ENCODE data around the gene KCTD16. TPM values are rescaled to one million over a fixed set of nuclear protein-coding genes. Genes with fewer than 3 reads are reported as not detected.
A peak's percentile ranks its signal among the peaks of the same experiment; 100 is the strongest.

The KCTD16 gene
- total RNA-seq, 1 experiment from 2014 or later = 0.29 TPM

DNA sequence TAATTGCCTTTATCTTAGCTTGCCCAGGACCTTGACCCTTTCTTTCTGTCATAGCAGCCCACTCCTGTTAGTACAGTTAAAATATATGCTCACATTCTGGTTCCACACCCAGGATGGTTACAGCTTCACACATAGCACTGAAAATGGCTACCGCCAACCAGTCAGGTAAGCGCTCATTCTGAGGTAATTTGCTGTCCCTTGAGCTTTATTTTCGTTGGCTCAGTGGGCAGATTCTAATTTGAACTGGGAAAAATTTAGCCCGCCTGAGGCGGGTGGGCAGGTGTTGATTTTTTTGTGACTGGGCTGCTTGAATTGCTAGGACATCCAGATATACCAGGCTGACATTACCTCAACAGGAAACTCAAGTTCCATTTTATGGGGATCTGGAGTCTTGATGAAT, 137.5 kb downstream of the KCTD16 start:
- no TSS peak for BruUV-seq (replicated peaks)
- no peak for DNase-seq
- CTCF ChIA-PET = interaction anchor here (0.6 kb wide), 1 partner anchor 185 kb away, joined by 4 read pairs; no protein-coding TSS in a partner anchor
- H3K4me3 ChIP-seq (ENCODE audit: low read depth, low read length) = no peak overlapping the region
- H3K4me1 ChIP-seq = peaks cover 31% of the 10 kb centered on the region
- no peak overlapping the region for H3K4me3 Mint-ChIP-seq (ENCODE audit: unreplicated experiment)
- H3K27ac Mint-ChIP-seq (ENCODE audit: unreplicated experiment) = no peak overlapping the region
- no peaks in the 10 kb centered on the region for H3K36me3 Mint-ChIP-seq (ENCODE audit: insufficient read depth, unreplicated experiment)
- intact Hi-C loops (cut with micrococcal nuclease; ENCODE audit: unreplicated experiment) = loop anchor here (10.0 kb wide), 1 partner anchor 103 kb away; no protein-coding TSS in a partner anchor
- H3K27me3 Mint-ChIP-seq (ENCODE audit: insufficient read depth, unreplicated experiment) = no peaks in the 10 kb centered on the region
- POLR2A ChIA-PET = interaction anchor here (1.0 kb wide), 2 partner anchors 8 to 26 kb away, joined by 3 to 5 read pairs; no protein-coding TSS in a partner anchor
- TF ChIP-seq, protein P1, sequence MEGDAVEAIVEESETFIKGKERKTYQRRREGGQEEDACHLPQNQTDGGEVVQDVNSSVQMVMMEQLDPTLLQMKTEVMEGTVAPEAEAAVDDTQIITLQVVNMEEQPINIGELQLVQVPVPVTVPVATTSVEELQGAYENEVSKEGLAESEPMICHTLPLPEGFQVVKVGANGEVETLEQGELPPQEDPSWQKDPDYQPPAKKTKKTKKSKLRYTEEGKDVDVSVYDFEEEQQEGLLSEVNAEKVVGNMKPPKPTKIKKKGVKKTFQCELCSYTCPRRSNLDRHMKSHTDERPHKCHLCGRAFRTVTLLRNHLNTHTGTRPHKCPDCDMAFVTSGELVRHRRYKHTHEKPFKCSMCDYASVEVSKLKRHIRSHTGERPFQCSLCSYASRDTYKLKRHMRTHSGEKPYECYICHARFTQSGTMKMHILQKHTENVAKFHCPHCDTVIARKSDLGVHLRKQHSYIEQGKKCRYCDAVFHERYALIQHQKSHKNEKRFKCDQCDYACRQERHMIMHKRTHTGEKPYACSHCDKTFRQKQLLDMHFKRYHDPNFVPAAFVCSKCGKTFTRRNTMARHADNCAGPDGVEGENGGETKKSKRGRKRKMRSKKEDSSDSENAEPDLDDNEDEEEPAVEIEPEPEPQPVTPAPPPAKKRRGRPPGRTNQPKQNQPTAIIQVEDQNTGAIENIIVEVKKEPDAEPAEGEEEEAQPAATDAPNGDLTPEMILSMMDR (IDR thresholded peaks at IDR 0.05; ENCODE audit: insufficient read depth in 1 of 2, low read depth in 1 of 2, low read length in 1 of 2, severe bottlenecking in 1 of 2, unreplicated experiment in 1 of 2) = no peak
- no peaks in the 10 kb centered on the region for H3K27me3 ChIP-seq (replicated peaks; ENCODE audit: control insufficient read depth, insufficient read depth, low read length)
- H3K36me3 ChIP-seq (ENCODE audit: control insufficient read depth, insufficient read depth, low read length) = no peaks in the 10 kb centered on the region
- H3K9me3 Mint-ChIP-seq (ENCODE audit: unreplicated experiment) = peaks cover 9% of the 10 kb centered on the region
- H3K4me1 Mint-ChIP-seq (ENCODE audit: low read depth, unreplicated experiment) = peaks cover 15% of the 10 kb centered on the region
- H3K9me3 ChIP-seq = 0 out of 2 replicates have a peak, but pooled peaks cover 4% of the 10 kb centered on the region

- no peak overlapping the region for H3K27ac Mint-ChIP-seq (ENCODE audit: unreplicated experiment)
These were observed 138.4 kb downstream of the KCTD16 start for GRCh38 chr5:144308906-144309670.

GRCh38 chr5:144310621-144311020, 139.9 kb downstream of the KCTD16 start:
- no peaks in the 10 kb centered on the region for H3K36me3 Mint-ChIP-seq (ENCODE audit: insufficient read depth, unreplicated experiment)
- CTCF ChIA-PET = no interaction called here
- TF ChIP-seq, protein P1 (IDR thresholded peaks at IDR 0.05; ENCODE audit: insufficient read depth in 1 of 2, low read depth in 1 of 2, low read length in 1 of 2, severe bottlenecking in 1 of 2, unreplicated experiment in 1 of 2) = no peak
- intact Hi-C loops (cut with micrococcal nuclease; ENCODE audit: unreplicated experiment) = no loop called here
- H3K4me3 ChIP-seq (ENCODE audit: low read depth, low read length) = no peak overlapping the region
- H3K9me3 Mint-ChIP-seq (ENCODE audit: unreplicated experiment) = peaks cover 9% of the 10 kb centered on the region
- H3K9me3 ChIP-seq = 0 out of 2 replicates have a peak, but pooled peaks cover 4% of the 10 kb centered on the region
- no peak overlapping the region for H3K4me3 Mint-ChIP-seq (ENCODE audit: unreplicated experiment)
- DNase-seq = no peak
- H3K4me1 Mint-ChIP-seq (ENCODE audit: low read depth, unreplicated experiment) = peaks cover 15% of the 10 kb centered on the region
- H3K4me1 ChIP-seq = peaks cover 35% of the 10 kb centered on the region
- BruUV-seq (replicated peaks) = no TSS peak
- no peaks in the 10 kb centered on the region for H3K36me3 ChIP-seq (ENCODE audit: control insufficient read depth, insufficient read depth, low read length)
- POLR2A ChIA-PET = no interaction called here
- H3K27me3 ChIP-seq (replicated peaks; ENCODE audit: control insufficient read depth, insufficient read depth, low read length) = no peaks in the 10 kb centered on the region
- no peak overlapping the region for H3K27ac Mint-ChIP-seq (ENCODE audit: unreplicated experiment)
- no peaks in the 10 kb centered on the region for H3K27me3 Mint-ChIP-seq (ENCODE audit: insufficient read depth, unreplicated experiment)

More at GRCh38 chr5:144308906-144309670, 138.4 kb downstream of the KCTD16 start:
- BruUV-seq (replicated peaks) = no TSS peak
- intact Hi-C loops (cut with micrococcal nuclease; ENCODE audit: unreplicated experiment) = loop anchor here (1.0 to 10.0 kb wide), 2 partner anchors 28 to 104 kb away; no protein-coding TSS in a partner anchor
- no peak overlapping the region for H3K4me3 ChIP-seq (ENCODE audit: low read depth, low read length)
- H3K36me3 Mint-ChIP-seq (ENCODE audit: insufficient read depth, unreplicated experiment) = no peaks in the 10 kb centered on the region
- H3K9me3 ChIP-seq = 0 out of 2 replicates have a peak, but pooled peaks cover 4% of the 10 kb centered on the region
- peaks cover 31% of the 10 kb centered on the region for H3K4me1 ChIP-seq
- H3K4me3 Mint-ChIP-seq (ENCODE audit: unreplicated experiment) = no peak overlapping the region
- POLR2A ChIA-PET = no interaction called here
- CTCF ChIA-PET = no interaction called here
- H3K9me3 Mint-ChIP-seq (ENCODE audit: unreplicated experiment) = peaks cover 9% of the 10 kb centered on the region
- no peaks in the 10 kb centered on the region for H3K36me3 ChIP-seq (ENCODE audit: control insufficient read depth, insufficient read depth, low read length)
- peaks cover 15% of the 10 kb centered on the region for H3K4me1 Mint-ChIP-seq (ENCODE audit: low read depth, unreplicated experiment)
- peak; percentile 38 to 45 for DNase-seq
- TF ChIP-seq, protein P1 (IDR thresholded peaks at IDR 0.05; ENCODE audit: insufficient read depth in 1 of 2, low read depth in 1 of 2, low read length in 1 of 2, severe bottlenecking in 1 of 2, unreplicated experiment in 1 of 2) = no peak
- H3K27me3 Mint-ChIP-seq (ENCODE audit: insufficient read depth, unreplicated experiment) = no peaks in the 10 kb centered on the region
- H3K27me3 ChIP-seq (replicated peaks; ENCODE audit: control insufficient read depth, insufficient read depth, low read length) = no peaks in the 10 kb centered on the region
